Tibial nerve (tissue), 4 donors: ENCODE data around the gene PCED1B. TPM values are rescaled to one million over a fixed set of nuclear protein-coding genes. Genes with fewer than 3 reads are reported as not detected.
"Not testable (repeated sequence)": the region's sequence is repeated elsewhere in the genome, so short reads cannot be mapped to it uniquely, and the experiment has no call there.

Experiments used
- DNase-seq, 2 donors: peaks; one replicate each; pipeline ENCODE4 v3.0.0-alpha.2; 2019; ENCODE audit warnings: low spot score in 2 of 2
- H3K27ac ChIP-seq, 4 donors: fragments of 200-600 bp; sonication (generic) in 3 of 4; one replicate each; pipeline ENCODE4 v1.5.1; 2017 to 2019; ENCODE audit warnings: mild to moderate bottlenecking in 1 of 4
- H3K27me3 ChIP-seq, 2 donors: fragments of 200-600 bp; sonication (generic) in 1 of 2; one replicate each; pipeline versions ENCODE4 v1.5.1 to v1.6.0; 2017 to 2019
- H3K36me3 ChIP-seq, 3 donors: fragments of 200-600 bp; sonication (generic); one replicate each; pipeline ENCODE4 v1.5.1; 2018 to 2019
- H3K4me1 ChIP-seq, 4 donors: fragments of 200-600 bp; sonication (generic) in 3 of 4; one replicate each; pipeline ENCODE4 v1.5.1; 2017 to 2019
- H3K4me3 ChIP-seq, 4 donors: fragments of 200-600 bp; sonication (generic) in 3 of 4; one replicate each; pipeline ENCODE4 v1.5.1; 2017 to 2019; ENCODE audit warnings: mild to moderate bottlenecking in 1 of 4, moderate library complexity in 1 of 4
- H3K9me3 ChIP-seq, 4 donors: fragments of 200-600 bp; sonication (generic) in 3 of 4; one replicate each; pipeline ENCODE4 v1.5.1; 2017 to 2019
- CTCF ChIP-seq, 5 experiments: fragments of 200-600 bp in 3 of 5; fragments of 450-650 bp in 2 of 5; sonication (generic) in 3 of 5; IDR thresholded peaks; one replicate each; pipeline ENCODE4 v1.5.1; 2016 to 2019; ENCODE audit warnings: antibody characterized with exemption in 5 of 5, mild to moderate bottlenecking in 3 of 5, moderate library complexity in 2 of 5
- EP300 ChIP-seq, 2 donors: sonication (generic); formaldehyde crosslinking; IDR thresholded peaks; one replicate each; pipeline ENCODE4 v1.6.1; 2017; ENCODE audit warnings: antibody characterized with exemption in 2 of 2, mild to moderate bottlenecking in 1 of 2
- POLR2A ChIP-seq, 2 donors: fragments of 450-650 bp; IDR thresholded peaks; one replicate each; pipeline ENCODE4 v1.6.1; 2017; ENCODE audit warnings: antibody characterized with exemption in 2 of 2, mild to moderate bottlenecking in 2 of 2, moderate library complexity in 2 of 2
- WGBS, 2 donors: methylation state at CpG; one replicate each; pipeline ENCODE4 v1.1.5; 2018; 5-methylcytosine and 5-hydroxymethylcytosine counted together
- total RNA-seq, 4 donors: library from RNA; depleted of rRNA; stranded (reverse); fragments of >200 nt; gene quantifications; one replicate each; pipeline ENCODE4 v1.1.0, GENCODE V29; 2016

PCED1B gene
- total RNA-seq, 4 donors from 2014 or later = 0.90 to 2.9 (median 2.2) TPM; not detected in 1

GRCh38 chr12:47114481-47114892 lies 35.1 kb downstream of the PCED1B start:
- Histone ChIP-seq H3K4me3 (no peak overlapping the region), H3K27ac (no peak overlapping the region), H3K9me3 (no peaks in the 10 kb centered on the region), H3K4me1 (no peaks in the 10 kb centered on the region), H3K36me3 (no peaks in the 10 kb centered on the region), H3K27me3 (no peaks in the 10 kb centered on the region)
- no peak for DNase-seq
- 58 to 68% methylated on average over 5 of the region's 5 CpGs for WGBS, 2 donors
- TF ChIP-seq EP300 (IDR thresholded peaks at IDR 0.05) (no peak), POLR2A (IDR thresholded peaks at IDR 0.05) (no peak), CTCF (IDR thresholded peaks at IDR 0.05) (no peak)

- H3K9me3 ChIP-seq, DNase-seq, H3K27me3 ChIP-seq, H3K36me3 ChIP-seq, H3K27ac ChIP-seq, H3K4me3 ChIP-seq, H3K4me1 ChIP-seq: not testable (repeated sequence)
- WGBS, 2 donors = 72 to 81% methylated on average over 2 to 3 of the region's 3 CpGs
These were observed 37.9 kb downstream of the PCED1B start for GRCh38 chr12:47117305-47117704.

- no peak overlapping the region for H3K4me3 ChIP-seq
- no peak for TF ChIP-seq EP300 (IDR thresholded peaks at IDR 0.05)
- TF ChIP-seq POLR2A (IDR thresholded peaks at IDR 0.05) = no peak
- TF ChIP-seq CTCF (IDR thresholded peaks at IDR 0.05) = no peak
- no peaks in the 10 kb centered on the region for H3K27me3 ChIP-seq
- DNase-seq = no peak
- 74 to 76% methylated on average over 3 of the region's 3 CpGs for WGBS, 2 donors
- no peak overlapping the region for H3K27ac ChIP-seq
- H3K9me3 ChIP-seq = no peaks in the 10 kb centered on the region
- H3K4me1 ChIP-seq = no peaks in the 10 kb centered on the region
- H3K36me3 ChIP-seq = no peaks in the 10 kb centered on the region
These were observed 41.3 kb downstream of the PCED1B start for GRCh38 chr12:47120736-47121135.

- DNase-seq = no peak
- Histone ChIP-seq H3K27me3 (no peaks in the 10 kb centered on the region), H3K9me3 (no peaks in the 10 kb centered on the region), H3K4me1 (no peaks in the 10 kb centered on the region), H3K27ac (no peak overlapping the region), H3K4me3 (no peak overlapping the region), H3K36me3 (no peaks in the 10 kb centered on the region)
- 47 to 61% methylated on average over 5 of the region's 5 CpGs for WGBS, 2 donors
- TF ChIP-seq EP300 (IDR thresholded peaks at IDR 0.05) (no peak), CTCF (IDR thresholded peaks at IDR 0.05) (no peak), POLR2A (IDR thresholded peaks at IDR 0.05) (no peak)
These were observed 41.7 kb downstream of the PCED1B start for GRCh38 chr12:47121146-47121545.

GRCh38 chr12:47122602-47123001 lies 43.2 kb downstream of the PCED1B start:
- TF ChIP-seq EP300 (IDR thresholded peaks at IDR 0.05) = no peak
- TF ChIP-seq CTCF (IDR thresholded peaks at IDR 0.05) = no peak
- no peak for TF ChIP-seq POLR2A (IDR thresholded peaks at IDR 0.05)
- Histone ChIP-seq H3K4me1 (no peaks in the 10 kb centered on the region), H3K36me3 (no peaks in the 10 kb centered on the region), H3K9me3 (no peaks in the 10 kb centered on the region), H3K27ac (no peak overlapping the region), H3K27me3 (no peaks in the 10 kb centered on the region), H3K4me3 (no peak overlapping the region)
- DNase-seq = no peak
- WGBS, 2 donors = 98% methylated on average over 1 of the region's 1 CpG

GRCh38 chr12:47123730-47124129 lies 44.3 kb downstream of the PCED1B start:
- DNase-seq = no peak
- H3K4me3 ChIP-seq = no peak overlapping the region
- TF ChIP-seq POLR2A (IDR thresholded peaks at IDR 0.05) = no peak
- TF ChIP-seq EP300 (IDR thresholded peaks at IDR 0.05) = no peak
- TF ChIP-seq CTCF (IDR thresholded peaks at IDR 0.05) = no peak
- 20 to 24% methylated on average over 1 of the region's 1 CpG for WGBS, 2 donors
- H3K36me3 ChIP-seq = no peaks in the 10 kb centered on the region
- H3K4me1 ChIP-seq = no peaks in the 10 kb centered on the region
- no peak overlapping the region for H3K27ac ChIP-seq
- H3K27me3 ChIP-seq = no peaks in the 10 kb centered on the region
- no peaks in the 10 kb centered on the region for H3K9me3 ChIP-seq
